Neural crest cell (in vitro differentiated cells): ENCODE measurements around the gene PRR23E. TPM values are rescaled to one million over a fixed set of nuclear protein-coding genes. Genes with fewer than 3 reads are reported as not detected.
A peak's percentile ranks its signal among the peaks of the same experiment; 100 is the strongest.

Experiments
- DNase-seq: peaks from one replicate; pipeline ENCODE4 v3.0.0; 2021; ENCODE audit warnings: low read depth, mixed read lengths, low spot score
- H3K27ac Mint-ChIP-seq: one replicate; pipeline ENCODE4 v1.8.0; 2021; ENCODE audit warnings: mild to moderate bottlenecking, mixed read lengths; ENCODE audit not compliant: unreplicated experiment
- H3K27me3 Mint-ChIP-seq: 2 replicates; pipeline ENCODE4 v1.8.0; 2021; ENCODE audit warnings: low read depth, mild to moderate bottlenecking, mixed read lengths
- H3K36me3 Mint-ChIP-seq: 2 replicates; pipeline ENCODE4 v1.8.0; 2021; ENCODE audit warnings: low read depth, mild to moderate bottlenecking, mixed read lengths
- H3K4me1 Mint-ChIP-seq: 2 replicates; pipeline ENCODE4 v1.8.0; 2021; ENCODE audit warnings: mixed read lengths
- H3K4me3 Mint-ChIP-seq: one replicate; pipeline ENCODE4 v1.8.0; 2021; ENCODE audit warnings: mild to moderate bottlenecking, mixed read lengths
- H3K9me3 Mint-ChIP-seq: 2 replicates; pipeline ENCODE4 v1.8.0; 2021; ENCODE audit warnings: mixed read lengths
- total RNA-seq: library from RNA; stranded (reverse); gene quantifications from 2 replicates; pipeline ENCODE4 v1.2.1, GENCODE V29; 2021
- TF ChIP-seq, protein P1 (sequence below): fragments of 200-600 bp; sonication (generic); conservative IDR thresholded peaks from 2 replicates; pipeline ENCODE4 v1.5.0; 2021; ENCODE audit warnings: antibody characterized with exemption, mild to moderate bottlenecking

Gene PRR23E
- total RNA-seq, 1 donor from 2014 or later: not detected

DNA sequence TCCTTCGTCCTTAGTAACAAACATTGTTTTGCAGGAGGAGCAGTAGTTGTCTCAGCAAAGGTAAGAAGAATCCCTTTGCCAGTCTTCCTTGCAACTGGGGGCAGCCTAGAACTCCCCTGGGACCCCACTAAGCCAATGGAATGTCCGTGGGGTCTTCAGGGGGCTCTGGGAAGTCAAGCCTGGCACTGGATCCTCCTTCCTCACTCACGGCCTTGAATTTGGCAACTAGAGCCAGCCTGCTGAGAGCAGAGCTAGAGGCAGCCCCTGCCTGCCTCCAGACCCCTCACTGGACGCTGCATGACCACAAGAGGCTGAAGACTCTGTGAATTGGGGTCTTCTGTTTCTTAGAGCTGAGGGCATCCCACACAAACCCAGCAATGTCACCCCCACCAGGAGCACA is 18.6 kb upstream of the PRR23E start:
- Mint-ChIP-seq H3K4me1 (peaks cover 13% of the 10 kb centered on the region), H3K27ac (no peak overlapping the region), H3K27me3 (peaks cover 5% of the 10 kb centered on the region), H3K4me3 (no peak overlapping the region), H3K36me3 (peaks cover 4% of the 10 kb centered on the region), H3K9me3 (peaks cover 13% of the 10 kb centered on the region)
- DNase-seq: no peak
- TF ChIP-seq, protein P1, sequence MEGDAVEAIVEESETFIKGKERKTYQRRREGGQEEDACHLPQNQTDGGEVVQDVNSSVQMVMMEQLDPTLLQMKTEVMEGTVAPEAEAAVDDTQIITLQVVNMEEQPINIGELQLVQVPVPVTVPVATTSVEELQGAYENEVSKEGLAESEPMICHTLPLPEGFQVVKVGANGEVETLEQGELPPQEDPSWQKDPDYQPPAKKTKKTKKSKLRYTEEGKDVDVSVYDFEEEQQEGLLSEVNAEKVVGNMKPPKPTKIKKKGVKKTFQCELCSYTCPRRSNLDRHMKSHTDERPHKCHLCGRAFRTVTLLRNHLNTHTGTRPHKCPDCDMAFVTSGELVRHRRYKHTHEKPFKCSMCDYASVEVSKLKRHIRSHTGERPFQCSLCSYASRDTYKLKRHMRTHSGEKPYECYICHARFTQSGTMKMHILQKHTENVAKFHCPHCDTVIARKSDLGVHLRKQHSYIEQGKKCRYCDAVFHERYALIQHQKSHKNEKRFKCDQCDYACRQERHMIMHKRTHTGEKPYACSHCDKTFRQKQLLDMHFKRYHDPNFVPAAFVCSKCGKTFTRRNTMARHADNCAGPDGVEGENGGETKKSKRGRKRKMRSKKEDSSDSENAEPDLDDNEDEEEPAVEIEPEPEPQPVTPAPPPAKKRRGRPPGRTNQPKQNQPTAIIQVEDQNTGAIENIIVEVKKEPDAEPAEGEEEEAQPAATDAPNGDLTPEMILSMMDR: no peak

DNA sequence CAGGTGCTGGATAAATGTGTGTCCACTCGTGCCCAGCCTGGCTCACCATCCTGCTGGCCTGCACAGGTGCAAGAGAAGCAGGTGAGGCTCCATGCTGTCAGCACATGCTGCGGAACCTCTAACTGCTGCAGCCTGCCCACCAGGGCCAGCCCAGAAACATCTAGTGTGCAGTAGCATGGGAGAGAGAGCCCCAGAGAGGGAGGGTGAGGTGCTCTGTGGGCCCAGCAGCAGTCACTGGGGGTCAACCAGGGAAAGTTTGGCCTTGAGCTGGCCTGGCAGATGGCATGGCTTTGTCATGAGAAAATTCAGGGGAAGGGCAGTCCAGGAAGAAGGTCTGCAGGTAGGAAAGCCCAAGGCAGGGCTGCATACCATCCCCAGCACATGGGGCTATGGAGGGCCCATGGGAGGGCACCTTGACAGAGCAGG is 18.2 kb upstream of the PRR23E start:
- TF ChIP-seq, protein P1: no peak
- no peak overlapping the region for H3K4me3 Mint-ChIP-seq
- DNase-seq: no peak
- no peak overlapping the region for H3K27ac Mint-ChIP-seq
- H3K36me3 Mint-ChIP-seq: peaks cover 7% of the 10 kb centered on the region
- H3K9me3 Mint-ChIP-seq: peaks cover 17% of the 10 kb centered on the region
- H3K4me1 Mint-ChIP-seq: peaks cover 13% of the 10 kb centered on the region
- peaks cover 3% of the 10 kb centered on the region for H3K27me3 Mint-ChIP-seq

DNA sequence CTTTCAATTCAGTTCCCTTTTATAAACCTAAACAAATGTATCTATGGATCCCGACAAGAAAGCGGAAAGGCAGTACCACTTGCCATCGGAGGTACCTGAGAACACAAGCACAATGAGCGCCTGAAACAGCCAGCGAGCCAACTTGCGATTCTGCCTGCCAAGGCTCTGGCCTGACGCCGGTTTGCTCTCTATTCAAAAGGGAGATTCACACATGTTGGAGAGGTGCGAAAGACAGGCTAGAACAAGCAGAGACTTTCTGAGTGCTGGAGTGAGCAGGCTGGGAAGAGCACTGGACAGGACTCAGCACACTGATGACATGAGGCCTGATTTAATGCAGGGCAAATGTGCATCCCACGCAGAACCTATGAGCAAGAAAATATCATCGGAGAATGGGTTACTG is 17.7 kb upstream of the PRR23E start:
- TF ChIP-seq, protein P1: no peak
- H3K9me3 Mint-ChIP-seq: peaks cover 17% of the 10 kb centered on the region
- H3K36me3 Mint-ChIP-seq: peaks cover 8% of the 10 kb centered on the region
- peaks cover 13% of the 10 kb centered on the region for H3K4me1 Mint-ChIP-seq
- H3K27ac Mint-ChIP-seq: no peak overlapping the region
- H3K4me3 Mint-ChIP-seq: no peak overlapping the region
- no peak for DNase-seq
- no peaks in the 10 kb centered on the region for H3K27me3 Mint-ChIP-seq

DNA sequence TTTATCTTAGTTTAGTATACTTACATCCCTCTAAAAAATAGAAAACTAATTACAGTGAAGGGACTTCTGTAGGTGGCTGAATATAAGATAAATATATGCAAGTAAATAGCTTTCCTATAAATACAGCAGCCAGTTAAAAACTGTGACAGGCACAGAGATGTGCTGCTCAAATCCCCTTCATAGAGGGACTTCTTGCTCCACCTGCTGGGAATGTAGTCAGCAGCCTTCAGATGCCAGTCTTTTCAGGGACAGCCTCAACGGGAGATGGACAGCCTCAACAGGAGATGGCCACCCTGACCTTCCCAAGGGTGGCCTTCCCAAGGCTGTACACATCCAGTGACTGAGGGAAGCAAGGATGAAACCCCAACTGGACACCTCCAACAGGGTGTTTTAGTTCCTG is 15.7 kb upstream of the PRR23E start:
- peaks cover 9% of the 10 kb centered on the region for H3K36me3 Mint-ChIP-seq
- peaks cover 17% of the 10 kb centered on the region for H3K9me3 Mint-ChIP-seq
- H3K4me1 Mint-ChIP-seq: peaks cover 17% of the 10 kb centered on the region
- no peak for DNase-seq
- TF ChIP-seq, protein P1: no peak
- no peaks in the 10 kb centered on the region for H3K27me3 Mint-ChIP-seq
- no peak overlapping the region for H3K27ac Mint-ChIP-seq
- H3K4me3 Mint-ChIP-seq: no peak overlapping the region

DNA sequence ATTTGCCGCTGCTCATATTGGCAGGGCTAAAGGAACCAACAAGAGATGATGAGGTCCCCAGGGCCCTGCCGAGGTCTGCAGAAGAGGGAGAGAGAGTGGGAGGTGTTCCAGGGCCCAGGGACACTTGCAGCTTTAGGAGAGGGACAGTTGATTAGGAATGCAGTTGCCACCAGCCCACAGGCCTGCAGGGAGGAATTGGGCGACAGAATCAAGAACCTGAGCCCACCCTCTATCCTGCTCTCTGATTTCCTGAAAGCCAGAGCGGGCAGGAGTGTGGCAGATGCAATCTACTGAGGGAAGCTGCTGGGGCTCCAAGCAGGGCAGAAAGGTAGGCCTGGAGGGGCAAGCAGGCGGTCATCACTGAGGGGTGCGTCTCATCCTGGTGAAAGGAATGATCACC is 12.1 kb upstream of the PRR23E start:
- TF ChIP-seq, protein P1: no peak
- Mint-ChIP-seq H3K27ac (peak overlapping the region; percentile 55), H3K9me3 (peaks cover 17% of the 10 kb centered on the region), H3K27me3 (no peaks in the 10 kb centered on the region), H3K4me3 (no peak overlapping the region), H3K4me1 (peaks cover 11% of the 10 kb centered on the region), H3K36me3 (peaks cover 9% of the 10 kb centered on the region)
- no peak for DNase-seq

DNA sequence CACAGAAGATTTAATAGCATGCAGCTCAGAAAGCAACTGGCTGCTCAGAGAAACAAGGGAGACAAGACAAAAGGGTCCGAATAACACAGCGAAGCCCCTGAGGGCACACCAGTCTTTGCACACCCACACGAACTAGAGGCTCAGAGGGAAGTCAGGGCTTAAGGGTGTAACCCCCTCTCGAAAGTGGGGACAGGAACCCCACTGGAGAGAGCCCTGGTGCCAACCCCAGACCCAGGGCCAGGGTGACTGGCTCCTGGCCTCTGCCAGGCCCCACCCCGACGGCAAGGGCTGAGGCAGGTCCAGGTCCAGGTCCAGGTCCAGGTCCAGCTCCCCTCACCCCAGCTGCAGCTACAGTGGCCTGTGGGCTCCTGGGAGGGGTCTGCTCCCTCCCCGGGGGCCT is 10.5 kb upstream of the PRR23E start:
- TF ChIP-seq, protein P1: no peak
- H3K4me1 Mint-ChIP-seq: peaks cover 11% of the 10 kb centered on the region
- H3K4me3 Mint-ChIP-seq: no peak overlapping the region
- H3K27me3 Mint-ChIP-seq: no peaks in the 10 kb centered on the region
- peaks cover 9% of the 10 kb centered on the region for H3K36me3 Mint-ChIP-seq
- peaks cover 13% of the 10 kb centered on the region for H3K9me3 Mint-ChIP-seq
- H3K27ac Mint-ChIP-seq: peak overlapping the region; percentile 1
- DNase-seq: no peak
